Measurements from ENCODE around the gene PTPRU.

DNA sequence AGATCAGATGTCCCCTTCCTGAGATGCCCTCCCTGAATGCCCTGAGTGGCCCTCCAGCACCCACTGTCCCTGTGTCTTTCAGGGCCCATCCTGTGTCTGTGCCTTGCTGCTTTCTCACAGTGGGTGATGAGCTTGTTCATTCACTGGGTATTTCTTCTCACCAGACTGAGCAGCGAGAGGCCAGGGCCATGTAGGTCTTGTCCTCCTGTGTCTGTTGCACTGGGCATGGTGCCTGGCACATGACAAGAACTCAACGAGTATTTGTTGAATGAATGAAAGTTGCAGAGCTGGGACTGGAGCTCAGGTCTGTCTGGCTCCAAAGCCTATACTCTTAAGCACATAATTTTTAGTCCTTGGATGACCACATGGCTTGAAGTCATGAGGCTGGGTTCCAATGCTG is 93.8 kb downstream of the PTPRU start:
- TF ChIP-seq, protein P1, sequence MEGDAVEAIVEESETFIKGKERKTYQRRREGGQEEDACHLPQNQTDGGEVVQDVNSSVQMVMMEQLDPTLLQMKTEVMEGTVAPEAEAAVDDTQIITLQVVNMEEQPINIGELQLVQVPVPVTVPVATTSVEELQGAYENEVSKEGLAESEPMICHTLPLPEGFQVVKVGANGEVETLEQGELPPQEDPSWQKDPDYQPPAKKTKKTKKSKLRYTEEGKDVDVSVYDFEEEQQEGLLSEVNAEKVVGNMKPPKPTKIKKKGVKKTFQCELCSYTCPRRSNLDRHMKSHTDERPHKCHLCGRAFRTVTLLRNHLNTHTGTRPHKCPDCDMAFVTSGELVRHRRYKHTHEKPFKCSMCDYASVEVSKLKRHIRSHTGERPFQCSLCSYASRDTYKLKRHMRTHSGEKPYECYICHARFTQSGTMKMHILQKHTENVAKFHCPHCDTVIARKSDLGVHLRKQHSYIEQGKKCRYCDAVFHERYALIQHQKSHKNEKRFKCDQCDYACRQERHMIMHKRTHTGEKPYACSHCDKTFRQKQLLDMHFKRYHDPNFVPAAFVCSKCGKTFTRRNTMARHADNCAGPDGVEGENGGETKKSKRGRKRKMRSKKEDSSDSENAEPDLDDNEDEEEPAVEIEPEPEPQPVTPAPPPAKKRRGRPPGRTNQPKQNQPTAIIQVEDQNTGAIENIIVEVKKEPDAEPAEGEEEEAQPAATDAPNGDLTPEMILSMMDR (IDR thresholded peaks at IDR 0.05; ENCODE audit: low read depth, low read length, poor library complexity, severe bottlenecking), result no peak
- TF ChIP-seq EZH2phosphoT487 (IDR thresholded peaks at IDR 0.05; ENCODE audit: borderline replicate concordance, low read length), result no peak
